DOHH2 (cell line): Measurements from ENCODE around the gene MEIOB.

Experiments used
- CTCF ChIP-seq: fragments of 200-600 bp; sonication (generic); IDR thresholded peaks from one replicate; pipeline ENCODE4 v1.5.1; 2014; ENCODE audit warnings: antibody characterized with exemption, mild to moderate bottlenecking, low read depth, low read length; ENCODE audit not compliant: poor library complexity, severe bottlenecking
- EZH2phosphoT487 ChIP-seq: fragments of 200-600 bp; sonication (generic); IDR thresholded peaks from 2 replicates; pipeline ENCODE4 v1.6.1; 2017; ENCODE audit warnings: borderline replicate concordance, mild to moderate bottlenecking, antibody characterized with exemption, low read length, moderate library complexity, mixed read lengths

- TF ChIP-seq CTCF (no peak), EZH2phosphoT487 (no peak)
These were observed 80.6 kb downstream of the MEIOB start for GRCh38 chr16:1791256-1791942.
